SK-N-MC (cell line): Measurements from ENCODE around the gene TBC1D28.
"Not testable (repeated sequence)": the region's sequence is repeated elsewhere in the genome, so short reads cannot be mapped to it uniquely, and the experiment has no call there.

Experiments
- EZH2 ChIP-seq: fragments of 200-600 bp; sonication (generic); IDR thresholded peaks from one replicate; pipeline ENCODE4 v1.6.1; 2017; ENCODE audit warnings: antibody characterized with exemption
- FOXP2 ChIP-seq: optimal IDR thresholded peaks from 2 replicates; pipeline ENCODE3; 2011; ENCODE audit warnings: mild to moderate bottlenecking, moderate library complexity; ENCODE audit not compliant: insufficient read depth; ENCODE audit errors: extremely low read length, control extremely low read depth
- POLR2AphosphoS5 ChIP-seq: IDR thresholded peaks from 2 replicates; pipeline ENCODE4 v1.6.1; 2012; ENCODE audit warnings: mild to moderate bottlenecking, low read depth, low read length, borderline replicate concordance

GRCh38 chr17:18593138-18593537 is 51.1 kb downstream of the TBC1D28 start:
- TF ChIP-seq POLR2AphosphoS5, EZH2, FOXP2: not testable (repeated sequence)
